HepG2 (cell line): ENCODE data around the gene SLC24A4. TPM values are rescaled to one million over a fixed set of nuclear protein-coding genes. Genes with fewer than 3 reads are reported as not detected.

ENCODE experiments used
- ATAC-seq: fragments of 200-7000 bp; cut with Tn5 transposase; 3 replicates; pipeline ENCODE4 v1.9.1; 2020; ENCODE audit warnings: mild to moderate bottlenecking, moderate library complexity
- BruUV-seq: library from RNA; stranded (reverse); fragments of 400-500 nt; replicated peaks from 2 replicates; lab custom pipeline; 2021; lab: Mats Ljungman, UMichigan
- CTCF ChIA-PET: fragments of 300-600 bp; formaldehyde crosslinking; extraction: SDS; loops from one replicate; lab custom pipeline; 2021; ENCODE audit warnings: low total read pairs, inconsistent platforms, low intra/inter-chr PET ratio; lab: Yijun Ruan, JAX
- POLR2A ChIA-PET: fragments of 350-600 bp; sonication (Branson Sonifier 250); formaldehyde crosslinking; loops from one replicate; lab custom pipeline; 2020; ENCODE audit warnings: antibody characterized with exemption, inconsistent platforms; lab: Yijun Ruan, JAX
- DNase-seq: peaks from one replicate; pipeline ENCODE4 v3.0.0-alpha.2; 2015; ENCODE audit warnings: low spot score
- FAIRE-seq: peaks from 3 replicates; lab custom pipeline; 2011; peaks lifted over from hg19 to GRCh38; lab: Jason Lieb, UNC
- H2AFZ ChIP-seq: one replicate; pipeline ENCODE4 v1.6.1; 2011; ENCODE audit warnings: low read length, inconsistent platforms
- H3K27ac ChIP-seq: fragments of 300-600 bp; 3 replicates; pipeline ENCODE4 v1.8.0; 2011; ENCODE audit warnings: mixed run types, mild to moderate bottlenecking, mixed read lengths, low read length, inconsistent platforms; ENCODE audit not compliant: insufficient read depth; ENCODE audit errors: extremely low read length
- H3K27me3 ChIP-seq, 2 experiments: fragments of 200-600 bp in 1 of 2; 2 replicates in 1 of 2; 3 replicates in 1 of 2; pipeline versions ENCODE4 v1.6.0 to v1.8.0; 2011; ENCODE audit warnings: low read length in 2 of 2, mild to moderate bottlenecking in 2 of 2, moderate library complexity in 2 of 2, inconsistent platforms in 1 of 2; ENCODE audit not compliant: insufficient read depth in 2 of 2, control insufficient read depth in 1 of 2
- H3K36me3 ChIP-seq, 2 experiments: fragments of 200-600 bp in 1 of 2; replicated peaks in 1 of 2; 2 replicates in 1 of 2; 3 replicates in 1 of 2; pipeline versions ENCODE4 v1.5.1 to v1.8.0; 2011; ENCODE audit warnings: low read length in 2 of 2, inconsistent platforms in 1 of 2; ENCODE audit not compliant: insufficient read depth in 2 of 2, control insufficient read depth in 1 of 2
- H3K4me1 ChIP-seq: 2 replicates; pipeline ENCODE4 v1.5.1; 2012; ENCODE audit warnings: low read length, inconsistent platforms; ENCODE audit not compliant: insufficient read depth
- H3K4me2 ChIP-seq: 2 replicates; pipeline ENCODE4 v1.6.0; 2011; ENCODE audit warnings: low read depth, low read length, inconsistent platforms
- H3K4me3 ChIP-seq, 3 experiments: fragments of 200-600 bp in 1 of 3; sonication (generic), shearing (Covaris generic) in 1 of 3; replicated peaks in 1 of 3; 2 replicates each; pipeline ENCODE4 v1.5.1; 2011 to 2016; ENCODE audit warnings: low read length in 3 of 3, inconsistent platforms in 2 of 3, low read depth in 2 of 3, mild to moderate bottlenecking in 2 of 3, control low read depth in 1 of 3, mixed read lengths in 1 of 3; ENCODE audit not compliant: insufficient read depth in 1 of 3
- H3K79me2 ChIP-seq: one replicate; pipeline ENCODE4 v1.6.1; 2011; ENCODE audit warnings: low read length, inconsistent platforms; ENCODE audit not compliant: insufficient read depth
- H3K9ac ChIP-seq: 2 replicates; pipeline ENCODE4 v1.6.0; 2011; ENCODE audit warnings: mild to moderate bottlenecking, low read depth, low read length, inconsistent platforms; ENCODE audit not compliant: insufficient read depth
- H3K9me3 ChIP-seq: 2 replicates; pipeline ENCODE4 v1.5.1; 2012; ENCODE audit warnings: mild to moderate bottlenecking, low read length
- H4K20me1 ChIP-seq: 2 replicates; pipeline ENCODE4 v1.6.0; 2011; ENCODE audit warnings: inconsistent platforms, mild to moderate bottlenecking, low read length, moderate library complexity; ENCODE audit not compliant: insufficient read depth
- ATF7 ChIP-seq, 2 experiments: fragments of 450-650 bp in 1 of 2; sonication (generic) in 1 of 2; formaldehyde crosslinking in 1 of 2; IDR thresholded peaks; 2 replicates each; pipeline versions ENCODE4 v1.4.0 to v1.6.1; 2016 to 2020; ENCODE audit warnings: antibody characterized with exemption in 1 of 2, mild to moderate bottlenecking in 1 of 2, missing genetic modification reagents in 1 of 2
- GZF1 ChIP-seq: sonication (generic); formaldehyde crosslinking; IDR thresholded peaks from 2 replicates; pipeline ENCODE4 v1.5.1; 2020; ENCODE audit warnings: mild to moderate bottlenecking, missing genetic modification reagents
- HDAC1 ChIP-seq: sonication (generic); formaldehyde crosslinking; IDR thresholded peaks from 2 replicates; pipeline ENCODE4 v1.5.1; 2020; ENCODE audit warnings: mild to moderate bottlenecking, missing genetic modification reagents
- KLF16 ChIP-seq, 2 experiments: sonication (generic) in 1 of 2; formaldehyde crosslinking in 1 of 2; IDR thresholded peaks; 2 replicates each; pipeline versions ENCODE4 v1.6.1 to v1.8.0; 2016 to 2023; ENCODE audit warnings: missing genetic modification reagents in 2 of 2, missing compliant biosample characterization in 1 of 2
- KLF6 ChIP-seq: IDR thresholded peaks from 2 replicates; pipeline ENCODE4 v1.8.0; 2016; ENCODE audit warnings: missing biosample characterization, missing genetic modification reagents
- MAF1 ChIP-seq: sonication (generic); formaldehyde crosslinking; IDR thresholded peaks from 2 replicates; pipeline ENCODE4 v1.5.0; 2020; ENCODE audit warnings: missing genetic modification reagents, borderline replicate concordance
- MED13 ChIP-seq: sonication (generic); formaldehyde crosslinking; IDR thresholded peaks from 2 replicates; pipeline ENCODE4 v1.5.0; 2020; ENCODE audit warnings: missing genetic modification reagents
- MXD3 ChIP-seq: IDR thresholded peaks from 2 replicates; pipeline ENCODE4 v1.6.1; 2016; ENCODE audit warnings: mild to moderate bottlenecking, missing biosample characterization, missing genetic modification reagents
- RELA ChIP-seq: sonication (generic); formaldehyde crosslinking; IDR thresholded peaks from 2 replicates; pipeline ENCODE4 v1.4.0; 2020; ENCODE audit warnings: missing genetic modification reagents
- ZBTB4 ChIP-seq: sonication (generic); formaldehyde crosslinking; IDR thresholded peaks from 2 replicates; pipeline ENCODE4 v1.4.0; 2020; ENCODE audit warnings: missing genetic modification reagents, mild to moderate bottlenecking, borderline replicate concordance
- ZBTB43 ChIP-seq: sonication (generic); formaldehyde crosslinking; conservative IDR thresholded peaks from 2 replicates; pipeline ENCODE4 v1.4.0; 2020; ENCODE audit warnings: missing genetic modification reagents
- ZNF572 ChIP-seq: sonication (generic); formaldehyde crosslinking; IDR thresholded peaks from 2 replicates; pipeline ENCODE4 v1.5.1; 2020; ENCODE audit warnings: mild to moderate bottlenecking, missing genetic modification reagents
- ZNF792 ChIP-seq: IDR thresholded peaks from 2 replicates; pipeline ENCODE4 v1.6.1; 2016
- WGBS: methylation state at CpG from one replicate; pipeline ENCODE4 v1.1.6; 2017; ENCODE audit warnings: low lambda C conversion rate; 5-methylcytosine and 5-hydroxymethylcytosine counted together
- in situ Hi-C: cut with HindIII; loops from 2 replicates; pipeline ENCODE4 v1.10.0; 2017; ENCODE audit warnings: low pct_unique_long_range_greater_than_20kb; ENCODE audit not compliant: extremely low pct_ligation_motif_present
- intact Hi-C: fragments of 100-400 bp; cut with micrococcal nuclease; formaldehyde crosslinking; loops from one replicate; pipeline ENCODE4 v1.10.0; 2022; ENCODE audit not compliant: unreplicated experiment
- polyA plus RNA-seq, 8 experiments: library from polyadenylated mRNA; depleted of rRNA in 3 of 8; stranded (reverse) in 7 of 8; unstranded in 1 of 8; fragments of >200 nt; fragmentation: Illumina TruSeq in 4 of 8; extraction: Trizol in 4 of 8; gene quantifications; 2 replicates each; pipeline versions ENCODE4 v1.2.1 to v1.2.3, GENCODE V29; 2011 to 2016; ENCODE audit warnings: low read depth in 4 of 8, missing spikeins in 1 of 8, mixed read lengths in 1 of 8; ENCODE audit not compliant: insufficient read depth in 1 of 8
- total RNA-seq, 5 experiments: library from RNA; depleted of rRNA; stranded (reverse); fragments of >200 nt; fragmentation: Illumina TruSeq; extraction: Trizol; gene quantifications; 2 replicates each; pipeline ENCODE4 v1.2.3, GENCODE V29; 2016; ENCODE audit warnings: low read depth in 1 of 5

SLC24A4 gene
- total and polyA plus RNA-seq, 2 of the 13 experiments (the other 11 are each of a cell fraction or from before 2014, with no cell fraction given), result not detected

- H3K4me1 ChIP-seq, result no peaks in the 10 kb centered on the region
- ATAC-seq, result no peak
- TF ChIP-seq MXD3 (no peak), ATF7 (IDR thresholded peaks at IDR 0.05) (peak; percentile 78), ATF7 (CRISPR knock-in tag; IDR thresholded peaks at IDR 0.05) (no peak)
- no peak overlapping the region for H3K27ac ChIP-seq
- no peaks in the 10 kb centered on the region for H3K36me3 ChIP-seq
- H3K4me3 ChIP-seq, result no peak overlapping the region
- no peak overlapping the region for H2AFZ ChIP-seq
- BruUV-seq, result no TSS peak
- no peak for DNase-seq
- intact Hi-C loops (no loop called here), in situ Hi-C loops (no loop called here)
- H3K9me3 ChIP-seq, result no peaks in the 10 kb centered on the region
- H3K4me2 ChIP-seq, result no peak overlapping the region
- FAIRE-seq, result no peak
- 33% methylated on average over 2 of the region's 2 CpGs for WGBS
- no peaks in the 10 kb centered on the region for H3K79me2 ChIP-seq
- ChIA-PET POLR2A (no interaction called here), CTCF (no interaction called here)
- H3K27me3 ChIP-seq, result peaks cover 0 to 9% of the 10 kb centered on the region in 2 experiments; a peak in 4 of 5 replicates
- H3K9ac ChIP-seq, result no peak overlapping the region
- H4K20me1 ChIP-seq, result no peaks in the 10 kb centered on the region
These were observed 40.3 kb upstream of the SLC24A4 start for GRCh38 chr14:92282669-92283068.

GRCh38 chr14:92285311-92285710 is 37.7 kb upstream of the SLC24A4 start:
- Histone ChIP-seq H3K9ac (no peak overlapping the region), H3K4me1 (no peaks in the 10 kb centered on the region), H3K4me2 (no peak overlapping the region), H4K20me1 (no peaks in the 10 kb centered on the region), H3K36me3 (no peaks in the 10 kb centered on the region), H3K27ac (no peak overlapping the region), H2AFZ (no peak overlapping the region), H3K79me2 (no peaks in the 10 kb centered on the region), H3K27me3 (peaks cover 0 to 22% of the 10 kb centered on the region in 2 experiments; a peak in 4 of 5 replicates), H3K9me3 (no peaks in the 10 kb centered on the region), H3K4me3 (no peak overlapping the region)
- CTCF ChIA-PET, result no interaction called here
- POLR2A ChIA-PET, result no interaction called here
- DNase-seq (no peak), FAIRE-seq (no peak), ATAC-seq (no peak)
- intact Hi-C loops, result no loop called here
- BruUV-seq, result no TSS peak
- 34% methylated on average over 3 of the region's 3 CpGs for WGBS
- TF ChIP-seq HDAC1, result no peak
- no peak for TF ChIP-seq ZBTB43 (CRISPR knock-in tag)
- no peak for TF ChIP-seq KLF6 (CRISPR knock-in tag)
- TF ChIP-seq ZNF572 (CRISPR knock-in tag), result no peak
- no peak for TF ChIP-seq ZNF792 (CRISPR knock-in tag)
- TF ChIP-seq RELA, result no peak
- TF ChIP-seq KLF16 (CRISPR knock-in tag; IDR thresholded peaks at IDR 0.05), result no peak
- no peak for TF ChIP-seq ZBTB4 (CRISPR knock-in tag)
- TF ChIP-seq MAF1 (CRISPR knock-in tag), result no peak
- TF ChIP-seq MED13 (CRISPR knock-in tag), result no peak
- no peak for TF ChIP-seq GZF1 (CRISPR knock-in tag)
- in situ Hi-C loops, result no loop called here
